Liver (tissue), 9 donors: Measurements from ENCODE around the gene SLC22A9. TPM values are rescaled to one million over a fixed set of nuclear protein-coding genes. Genes with fewer than 3 reads are reported as not detected.

ENCODE experiments used
- DNase-seq: peaks from one replicate; pipeline ENCODE4 v3.0.0-alpha.2; 2017; ENCODE audit warnings: low spot score
- H3K27ac ChIP-seq, 2 donors: one replicate each; pipeline ENCODE4 v1.7.0; 2013; ENCODE audit warnings: inconsistent platforms in 2 of 2, low read length in 2 of 2, control low read depth in 1 of 2, low read depth in 1 of 2, mild to moderate bottlenecking in 1 of 2
- H3K27me3 ChIP-seq, 4 donors: one replicate each; pipeline versions ENCODE4 v1.6.1 to v1.7.0; 2013; ENCODE audit warnings: low read length in 3 of 4, inconsistent platforms in 1 of 4, mild to moderate bottlenecking in 1 of 4, moderate library complexity in 1 of 4; ENCODE audit not compliant: control insufficient read depth in 4 of 4, insufficient read depth in 4 of 4
- H3K36me3 ChIP-seq, 4 donors: one replicate each; pipeline versions ENCODE4 v1.6.1 to v1.7.0; 2013; ENCODE audit warnings: low read length in 3 of 4, mild to moderate bottlenecking in 3 of 4, low read depth in 1 of 4, moderate library complexity in 1 of 4; ENCODE audit not compliant: control insufficient read depth in 4 of 4, insufficient read depth in 3 of 4
- H3K4me1 ChIP-seq, 4 donors: one replicate each; pipeline versions ENCODE4 v1.6.1 to v1.7.0; 2013; ENCODE audit warnings: low read length in 3 of 4, mild to moderate bottlenecking in 3 of 4, moderate library complexity in 1 of 4; ENCODE audit not compliant: control insufficient read depth in 4 of 4, insufficient read depth in 4 of 4
- H3K4me3 ChIP-seq, 3 donors: one replicate each; pipeline versions ENCODE4 v1.6.1 to v1.7.0; 2013; ENCODE audit warnings: low read length in 3 of 3, control low read depth in 1 of 3, low read depth in 1 of 3, mild to moderate bottlenecking in 1 of 3
- H3K9ac ChIP-seq, 2 donors: one replicate each; pipeline ENCODE4 v1.7.0; 2013; ENCODE audit warnings: low read length in 2 of 2, mild to moderate bottlenecking in 2 of 2, moderate library complexity in 2 of 2, control low read depth in 1 of 2, low read depth in 1 of 2
- H3K9me3 ChIP-seq, 4 donors: one replicate each; pipeline versions ENCODE4 v1.6.1 to v1.7.0; 2013; ENCODE audit warnings: low read length in 3 of 4; ENCODE audit not compliant: control insufficient read depth in 4 of 4
- EGR1 ChIP-seq, 2 donors: IDR thresholded peaks; 2 replicates each; pipeline ENCODE4 v1.6.1; 2016 to 2018; ENCODE audit warnings: antibody characterized with exemption in 2 of 2, low read depth in 2 of 2
- FOXA1 ChIP-seq: IDR thresholded peaks from 2 replicates; pipeline ENCODE4 v1.6.1; 2016; ENCODE audit warnings: antibody characterized with exemption
- FOXA2 ChIP-seq: IDR thresholded peaks from 2 replicates; pipeline ENCODE4 v1.6.1; 2016; ENCODE audit warnings: antibody characterized with exemption
- GABPA ChIP-seq, 2 donors: IDR thresholded peaks in 1 of 2; conservative IDR thresholded peaks in 1 of 2; 2 replicates each; pipeline ENCODE4 v1.6.1; 2016; ENCODE audit warnings: antibody characterized with exemption in 2 of 2, mild to moderate bottlenecking in 1 of 2, moderate library complexity in 1 of 2
- HNF4A ChIP-seq, 2 donors: conservative IDR thresholded peaks; 2 replicates each; pipeline ENCODE4 v1.6.1; 2016; ENCODE audit warnings: antibody characterized with exemption in 2 of 2, mild to moderate bottlenecking in 2 of 2
- HNF4G ChIP-seq: IDR thresholded peaks from 2 replicates; pipeline ENCODE4 v1.6.1; 2016; ENCODE audit warnings: antibody characterized with exemption
- JUND ChIP-seq, 2 donors: IDR thresholded peaks; 2 replicates each; pipeline ENCODE4 v1.6.1; 2016; ENCODE audit warnings: antibody characterized with exemption in 2 of 2
- RAD21 ChIP-seq, 2 donors: IDR thresholded peaks; 2 replicates each; pipeline ENCODE4 v1.6.1; 2016; ENCODE audit warnings: antibody characterized with exemption in 2 of 2, mild to moderate bottlenecking in 2 of 2
- RXRA ChIP-seq, 2 donors: IDR thresholded peaks; 2 replicates each; pipeline ENCODE4 v1.6.1; 2017 to 2018; ENCODE audit warnings: antibody characterized with exemption in 2 of 2, mild to moderate bottlenecking in 1 of 2
- SP1 ChIP-seq: IDR thresholded peaks from 2 replicates; pipeline ENCODE4 v1.6.1; 2018; ENCODE audit warnings: antibody characterized with exemption, mild to moderate bottlenecking
- TAF1 ChIP-seq: conservative IDR thresholded peaks from 2 replicates; pipeline ENCODE4 v1.6.1; 2016; ENCODE audit warnings: antibody characterized with exemption, mild to moderate bottlenecking
- YY1 ChIP-seq: IDR thresholded peaks from 2 replicates; pipeline ENCODE4 v1.6.1; 2016; ENCODE audit warnings: antibody characterized with exemption, mild to moderate bottlenecking
- WGBS: extraction: QIAGEN DNeasy Blood & Tissue Kit; methylation state at CpG from one replicate; pipeline ENCODE4 v1.1.7; 2013; 5-methylcytosine and 5-hydroxymethylcytosine counted together
- polyA plus RNA-seq, 2 donors: library from polyadenylated mRNA; stranded (reverse) in 1 of 2; unstranded in 1 of 2; fragments of 200-250 nt in 1 of 2; fragments of >200 nt in 1 of 2; fragmentation: Nextera tagmentation in 1 of 2; extraction: Ambion mirVana in 1 of 2; gene quantifications; one replicate each; pipeline versions ENCODE4 v1.2.1 to v1.2.3, GENCODE V29; 2013 to 2015
- total RNA-seq, 2 donors: library from RNA; depleted of rRNA; stranded (reverse); fragments of >200 nt; gene quantifications; one replicate each; pipeline ENCODE4 v1.2.3, GENCODE V29; 2014
- TF ChIP-seq, protein P1 (sequence below): IDR thresholded peaks from 2 replicates; pipeline ENCODE4 v1.6.1; 2016; ENCODE audit warnings: antibody characterized with exemption
- TF ChIP-seq, protein P2 (sequence below): IDR thresholded peaks from 2 replicates; pipeline ENCODE4 v1.6.1; 2016; ENCODE audit warnings: antibody characterized with exemption
- TF ChIP-seq, protein P3 (sequence below): IDR thresholded peaks from 2 replicates; pipeline ENCODE4 v1.6.1; 2016; ENCODE audit warnings: antibody characterized with exemption, mild to moderate bottlenecking
- TF ChIP-seq, protein P4 (sequence below): IDR thresholded peaks from 2 replicates; pipeline ENCODE4 v1.6.1; 2016; ENCODE audit warnings: antibody characterized with exemption
- TF ChIP-seq, protein P5 (sequence below): fragments of 150-350 bp; IDR thresholded peaks from 2 replicates; pipeline ENCODE4 v1.5.1; 2017; ENCODE audit warnings: improper control_type of control experiment, low read depth, low read length; ENCODE audit not compliant: missing input control
- donor health status: healthy.
- donor health status: healthy.
- donor health status: healthy.
- donor health status: healthy.
- donor health status: healthy.

Gene SLC22A9
- 100 to 1,000 TPM in 1 of 2 donors, 10 to 100 TPM in 1; 25.8 to 138 TPM for total RNA-seq
- 10 to 100 TPM in 1 of 2 donors, 1 to 10 TPM in 1; 10.0 to 12.0 TPM for polyA plus RNA-seq

DNA sequence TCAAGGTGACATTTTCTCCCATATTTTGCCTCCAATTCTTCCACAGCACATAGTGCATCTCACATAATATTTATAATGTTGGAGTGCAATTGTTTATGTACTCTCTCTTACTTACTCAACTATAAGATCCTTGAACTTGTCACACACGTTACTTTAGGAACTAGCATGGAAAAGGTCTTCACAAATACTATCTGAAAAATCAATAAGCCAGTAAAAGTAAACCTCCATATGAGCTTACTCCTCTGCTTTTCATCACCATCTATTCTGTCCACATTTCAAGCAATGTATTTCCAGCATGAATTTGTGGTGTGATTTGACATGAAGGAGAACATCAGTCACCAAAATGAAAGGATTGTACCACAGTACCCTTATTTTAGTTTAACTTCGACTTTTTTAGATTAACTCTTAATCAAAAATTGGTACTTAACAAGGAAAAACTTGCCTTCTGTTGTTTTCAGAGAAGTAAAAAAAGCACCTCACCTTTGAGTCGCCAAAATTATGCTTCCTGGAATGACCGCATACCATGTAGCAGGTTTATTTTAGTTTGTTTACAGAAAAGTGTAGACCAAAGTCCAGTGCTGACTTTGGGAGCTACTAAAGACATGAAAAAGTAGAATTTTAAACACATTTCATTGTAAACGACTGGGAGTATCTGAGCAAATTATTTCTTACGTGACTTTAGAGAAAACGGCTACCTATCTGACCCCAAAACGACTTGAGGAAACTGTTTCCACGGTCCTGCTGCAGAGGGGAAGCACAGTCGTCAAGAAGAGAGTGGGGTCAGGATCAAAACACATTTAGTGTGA, at the start of gene SLC22A9:
Gene SLC22A9 (plus strand): TSS at position 621 of the 806 bp plus-strand sequence. CDS start 272 bp downstream, outside the sequence.
- H3K36me3 ChIP-seq = no peaks in the 10 kb centered on the region
- peak within 1 kb of the TSS; percentile 34 to 85 for H3K9ac ChIP-seq
- H3K9me3 ChIP-seq = no peaks in the 10 kb centered on the region
- no peaks in the 10 kb centered on the region for H3K27me3 ChIP-seq
- TF ChIP-seq, protein P1, sequence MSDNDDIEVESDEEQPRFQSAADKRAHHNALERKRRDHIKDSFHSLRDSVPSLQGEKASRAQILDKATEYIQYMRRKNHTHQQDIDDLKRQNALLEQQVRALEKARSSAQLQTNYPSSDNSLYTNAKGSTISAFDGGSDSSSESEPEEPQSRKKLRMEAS = no peak
- TF ChIP-seq, protein P2, sequence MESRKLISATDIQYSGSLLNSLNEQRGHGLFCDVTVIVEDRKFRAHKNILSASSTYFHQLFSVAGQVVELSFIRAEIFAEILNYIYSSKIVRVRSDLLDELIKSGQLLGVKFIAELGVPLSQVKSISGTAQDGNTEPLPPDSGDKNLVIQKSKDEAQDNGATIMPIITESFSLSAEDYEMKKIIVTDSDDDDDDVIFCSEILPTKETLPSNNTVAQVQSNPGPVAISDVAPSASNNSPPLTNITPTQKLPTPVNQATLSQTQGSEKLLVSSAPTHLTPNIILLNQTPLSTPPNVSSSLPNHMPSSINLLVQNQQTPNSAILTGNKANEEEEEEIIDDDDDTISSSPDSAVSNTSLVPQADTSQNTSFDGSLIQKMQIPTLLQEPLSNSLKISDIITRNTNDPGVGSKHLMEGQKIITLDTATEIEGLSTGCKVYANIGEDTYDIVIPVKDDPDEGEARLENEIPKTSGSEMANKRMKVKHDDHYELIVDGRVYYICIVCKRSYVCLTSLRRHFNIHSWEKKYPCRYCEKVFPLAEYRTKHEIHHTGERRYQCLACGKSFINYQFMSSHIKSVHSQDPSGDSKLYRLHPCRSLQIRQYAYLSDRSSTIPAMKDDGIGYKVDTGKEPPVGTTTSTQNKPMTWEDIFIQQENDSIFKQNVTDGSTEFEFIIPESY = peak; percentile 21
- TF ChIP-seq HNF4G (peak; percentile 62), RAD21 (IDR thresholded peaks at IDR 0.05) (peak in 1 of 2 donors; percentile 21), JUND (IDR thresholded peaks at IDR 0.05) (peak in 1 of 2 donors; percentile 71), GABPA (IDR thresholded peaks at IDR 0.05 in 1 of 2, conservative IDR thresholded peaks at IDR 0.05 in 1 of 2) (no peak), SP1 (peak; percentile 85), HNF4A (conservative IDR thresholded peaks at IDR 0.05) (peak; percentile 85 to 91), YY1 (no peak), RXRA (IDR thresholded peaks at IDR 0.05) (peak; percentile 34 to 41), TAF1 (peak; percentile 75), FOXA1 (peak; percentile 32)
- TF ChIP-seq, protein P3, sequence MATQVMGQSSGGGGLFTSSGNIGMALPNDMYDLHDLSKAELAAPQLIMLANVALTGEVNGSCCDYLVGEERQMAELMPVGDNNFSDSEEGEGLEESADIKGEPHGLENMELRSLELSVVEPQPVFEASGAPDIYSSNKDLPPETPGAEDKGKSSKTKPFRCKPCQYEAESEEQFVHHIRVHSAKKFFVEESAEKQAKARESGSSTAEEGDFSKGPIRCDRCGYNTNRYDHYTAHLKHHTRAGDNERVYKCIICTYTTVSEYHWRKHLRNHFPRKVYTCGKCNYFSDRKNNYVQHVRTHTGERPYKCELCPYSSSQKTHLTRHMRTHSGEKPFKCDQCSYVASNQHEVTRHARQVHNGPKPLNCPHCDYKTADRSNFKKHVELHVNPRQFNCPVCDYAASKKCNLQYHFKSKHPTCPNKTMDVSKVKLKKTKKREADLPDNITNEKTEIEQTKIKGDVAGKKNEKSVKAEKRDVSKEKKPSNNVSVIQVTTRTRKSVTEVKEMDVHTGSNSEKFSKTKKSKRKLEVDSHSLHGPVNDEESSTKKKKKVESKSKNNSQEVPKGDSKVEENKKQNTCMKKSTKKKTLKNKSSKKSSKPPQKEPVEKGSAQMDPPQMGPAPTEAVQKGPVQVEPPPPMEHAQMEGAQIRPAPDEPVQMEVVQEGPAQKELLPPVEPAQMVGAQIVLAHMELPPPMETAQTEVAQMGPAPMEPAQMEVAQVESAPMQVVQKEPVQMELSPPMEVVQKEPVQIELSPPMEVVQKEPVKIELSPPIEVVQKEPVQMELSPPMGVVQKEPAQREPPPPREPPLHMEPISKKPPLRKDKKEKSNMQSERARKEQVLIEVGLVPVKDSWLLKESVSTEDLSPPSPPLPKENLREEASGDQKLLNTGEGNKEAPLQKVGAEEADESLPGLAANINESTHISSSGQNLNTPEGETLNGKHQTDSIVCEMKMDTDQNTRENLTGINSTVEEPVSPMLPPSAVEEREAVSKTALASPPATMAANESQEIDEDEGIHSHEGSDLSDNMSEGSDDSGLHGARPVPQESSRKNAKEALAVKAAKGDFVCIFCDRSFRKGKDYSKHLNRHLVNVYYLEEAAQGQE = peak; percentile 73
- DNase-seq = no peak
- peaks cover 1 to 34% (median 17%) of the 10 kb centered on the region in 4 donors for H3K4me1 ChIP-seq
- WGBS = 25% methylated on average over 10 of the region's 10 CpGs
- peak within 1 kb of the TSS; percentile 54 to 66 (median 61) for H3K4me3 ChIP-seq
- H3K27ac ChIP-seq = peak within 1 kb of the TSS; percentile 80 to 83

DNA sequence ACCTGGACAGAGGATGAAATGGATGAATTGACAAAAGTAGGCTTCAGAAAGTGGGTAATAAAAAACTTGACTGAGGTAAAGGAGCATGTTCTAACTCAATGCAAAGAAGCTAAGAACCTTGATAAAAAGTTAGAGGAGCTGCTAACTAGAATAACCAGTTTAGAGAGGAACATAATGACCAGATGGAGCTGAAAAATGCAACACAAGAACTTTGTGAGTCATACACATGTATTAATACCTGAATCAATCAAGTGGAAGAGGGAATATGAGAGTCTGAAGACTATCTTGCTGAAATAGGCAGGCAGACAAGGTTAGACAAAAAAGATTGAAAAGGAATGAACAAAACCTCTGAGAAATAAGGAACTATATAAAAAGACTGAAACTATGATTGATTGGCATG, 47.9 kb upstream of the SLC22A9 start:
- TF ChIP-seq HNF4G (no peak), GABPA (IDR thresholded peaks at IDR 0.05 in 1 of 2, conservative IDR thresholded peaks at IDR 0.05 in 1 of 2) (no peak), FOXA2 (no peak), EGR1 (IDR thresholded peaks at IDR 0.05; ENCODE audit: low read depth in 2 of 2) (no peak), TAF1 (no peak), FOXA1 (no peak), RXRA (IDR thresholded peaks at IDR 0.05) (no peak)
- TF ChIP-seq, protein P3 = no peak
- TF ChIP-seq, protein P4, sequence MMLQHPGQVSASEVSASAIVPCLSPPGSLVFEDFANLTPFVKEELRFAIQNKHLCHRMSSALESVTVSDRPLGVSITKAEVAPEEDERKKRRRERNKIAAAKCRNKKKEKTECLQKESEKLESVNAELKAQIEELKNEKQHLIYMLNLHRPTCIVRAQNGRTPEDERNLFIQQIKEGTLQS = no peak
- TF ChIP-seq, protein P5, sequence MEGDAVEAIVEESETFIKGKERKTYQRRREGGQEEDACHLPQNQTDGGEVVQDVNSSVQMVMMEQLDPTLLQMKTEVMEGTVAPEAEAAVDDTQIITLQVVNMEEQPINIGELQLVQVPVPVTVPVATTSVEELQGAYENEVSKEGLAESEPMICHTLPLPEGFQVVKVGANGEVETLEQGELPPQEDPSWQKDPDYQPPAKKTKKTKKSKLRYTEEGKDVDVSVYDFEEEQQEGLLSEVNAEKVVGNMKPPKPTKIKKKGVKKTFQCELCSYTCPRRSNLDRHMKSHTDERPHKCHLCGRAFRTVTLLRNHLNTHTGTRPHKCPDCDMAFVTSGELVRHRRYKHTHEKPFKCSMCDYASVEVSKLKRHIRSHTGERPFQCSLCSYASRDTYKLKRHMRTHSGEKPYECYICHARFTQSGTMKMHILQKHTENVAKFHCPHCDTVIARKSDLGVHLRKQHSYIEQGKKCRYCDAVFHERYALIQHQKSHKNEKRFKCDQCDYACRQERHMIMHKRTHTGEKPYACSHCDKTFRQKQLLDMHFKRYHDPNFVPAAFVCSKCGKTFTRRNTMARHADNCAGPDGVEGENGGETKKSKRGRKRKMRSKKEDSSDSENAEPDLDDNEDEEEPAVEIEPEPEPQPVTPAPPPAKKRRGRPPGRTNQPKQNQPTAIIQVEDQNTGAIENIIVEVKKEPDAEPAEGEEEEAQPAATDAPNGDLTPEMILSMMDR = no peak
- H3K27me3 ChIP-seq = no peaks in the 10 kb centered on the region
- no peaks in the 10 kb centered on the region for H3K36me3 ChIP-seq
- H3K4me1 ChIP-seq = no peaks in the 10 kb centered on the region
- no peak overlapping the region for H3K27ac ChIP-seq
- H3K4me3 ChIP-seq = no peak overlapping the region
- no peak overlapping the region for H3K9ac ChIP-seq
- peaks cover 0 to 30% (median 24%) of the 10 kb centered on the region in 4 donors for H3K9me3 ChIP-seq
- DNase-seq = no peak
